Nasal cavity respiratory epithelium epithelial cell of viscerocranial mucosa (primary cell): ENCODE results near the gene OR2D3. TPM values are rescaled to one million over a fixed set of nuclear protein-coding genes. Genes with fewer than 3 reads are reported as not detected.

ENCODE experiments used
- total RNA-seq: library from RNA; depleted of rRNA; stranded (reverse); fragments of >200 nt; gene quantifications from 2 replicates; pipeline ENCODE4 v1.2.3, GENCODE V29; 2014

Gene OR2D3, protein sequence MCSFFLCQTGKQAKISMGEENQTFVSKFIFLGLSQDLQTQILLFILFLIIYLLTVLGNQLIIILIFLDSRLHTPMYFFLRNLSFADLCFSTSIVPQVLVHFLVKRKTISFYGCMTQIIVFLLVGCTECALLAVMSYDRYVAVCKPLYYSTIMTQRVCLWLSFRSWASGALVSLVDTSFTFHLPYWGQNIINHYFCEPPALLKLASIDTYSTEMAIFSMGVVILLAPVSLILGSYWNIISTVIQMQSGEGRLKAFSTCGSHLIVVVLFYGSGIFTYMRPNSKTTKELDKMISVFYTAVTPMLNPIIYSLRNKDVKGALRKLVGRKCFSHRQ
- not detected in 2 replicates for total RNA-seq

DNA sequence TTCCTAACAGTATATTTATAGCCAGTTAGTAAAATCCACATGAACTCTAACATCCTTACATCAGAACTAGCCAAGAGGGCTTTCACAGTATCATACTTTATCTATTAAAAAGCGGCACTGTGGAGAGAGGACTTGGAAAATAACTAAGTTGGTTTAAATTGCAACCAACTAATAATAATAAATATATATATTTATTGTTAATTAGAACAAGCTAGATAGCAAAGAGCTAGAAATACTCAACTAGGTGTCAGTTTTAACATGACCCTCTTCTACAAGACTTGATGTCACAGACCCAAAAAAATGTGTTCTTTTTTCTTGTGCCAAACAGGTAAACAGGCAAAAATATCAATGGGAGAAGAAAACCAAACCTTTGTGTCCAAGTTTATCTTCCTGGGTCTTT is at the start of gene OR2D3:
Gene OR2D3 (plus strand): TSS at position 301 of the 400 bp plus-strand sequence. CDS start 0 bp downstream, at position 301.

GRCh38 chr11:6876325-6876724 is 44.5 kb upstream of the OR2D3 start, which contains the start of gene OR10A4:
Gene OR10A4, plus strand, starts transcription at chr11:6876625. Its CDS starts 23 bp downstream, at chr11:6876648.

GRCh38 chr11:6892400-6892799 is 28.4 kb upstream of the OR2D3 start, which contains the start of gene OR2D2:
Gene OR2D2, minus strand, starts transcription at chr11:6892500. Its CDS starts 0 bp downstream, at chr11:6892500.

DNA sequence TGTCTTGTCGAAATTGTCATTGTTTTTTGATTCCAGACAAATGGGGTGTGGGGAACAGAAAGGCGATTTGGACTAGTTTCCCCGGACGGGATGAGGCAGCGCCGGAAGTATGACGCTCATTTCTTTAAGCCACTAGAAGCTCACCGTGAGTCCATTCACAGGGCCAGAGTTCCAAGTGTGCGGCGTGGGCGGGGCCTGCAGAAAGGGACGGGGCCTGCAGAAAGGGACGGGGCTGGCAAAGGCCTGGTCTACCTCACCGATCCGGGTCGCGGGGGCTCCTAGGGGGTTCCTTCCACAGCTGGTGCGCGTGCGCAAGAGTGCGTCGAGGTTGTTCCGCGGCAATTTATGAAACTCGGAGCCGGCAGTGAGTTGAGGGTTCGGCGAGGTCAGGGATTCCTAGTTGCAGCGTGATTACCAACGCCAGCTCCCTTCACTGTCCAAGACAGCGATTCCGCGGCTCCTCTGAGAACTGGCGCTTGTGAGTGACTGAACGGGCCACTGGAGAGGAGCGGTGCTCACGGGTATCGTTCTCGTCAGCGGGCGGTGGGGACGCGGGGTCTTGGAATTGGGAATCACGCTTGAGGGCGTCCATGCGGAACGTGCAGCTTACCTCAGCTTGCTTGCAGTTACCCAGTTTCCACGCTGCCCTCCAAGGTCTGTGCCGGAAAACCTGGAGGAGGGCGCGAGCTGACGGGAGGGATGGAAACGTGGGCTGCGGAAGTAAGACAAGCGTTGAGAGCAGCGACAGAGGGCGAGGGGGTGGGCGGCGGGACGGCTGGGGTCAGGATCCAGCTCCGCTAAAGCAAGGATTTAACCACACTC is 5.6 kb downstream of the OR2D3 start, which contains the start of gene ZNF215:
Gene ZNF215 (plus strand): TSS at position 219 of the 822 bp plus-strand sequence. CDS start 5,847 bp downstream, outside the sequence.

Other genes with a start within 250 kb of the OR2D3 start
- 25.1 and 52.3 TPM in 2 replicates for gene MRPL17, start 237.7 kb upstream of the OR2D3 start, total RNA-seq
- under 0.01 and 0.07 TPM in 2 replicates for gene OR2AG2, start 149.0 kb upstream of the OR2D3 start, total RNA-seq
- gene OR2AG1, start 138.0 kb upstream of the OR2D3 start, total RNA-seq = not detected in 2 replicates
- under 0.01 and 0.14 TPM in 2 replicates for gene OR6A2, start 121.3 kb upstream of the OR2D3 start, total RNA-seq
- gene OR10A5, start 75.3 kb upstream of the OR2D3 start, total RNA-seq = not detected in 2 replicates
- gene OR10A2, start 57.9 kb upstream of the OR2D3 start, total RNA-seq = not detected in 2 replicates
- not detected in 2 replicates for gene OR10A4, start 44.4 kb upstream of the OR2D3 start, total RNA-seq
- under 0.01 and 0.21 TPM in 2 replicates for gene OR2D2, start 28.5 kb upstream of the OR2D3 start, total RNA-seq
- 5.8 and 8.2 TPM in 2 replicates for gene ZNF215, start 5.4 kb downstream of the OR2D3 start, total RNA-seq
- 2.1 TPM in 2 replicates for gene ZNF214, start 99.3 kb downstream of the OR2D3 start, total RNA-seq
- under 0.01 and 0.07 TPM in 2 replicates for gene NLRP14, start 99.5 kb downstream of the OR2D3 start, total RNA-seq
- not detected in 2 replicates for gene RBMXL2, start 168.0 kb downstream of the OR2D3 start, total RNA-seq